ENCODE results near the gene TNRC6C.
"Not testable (repeated sequence)": the region's sequence is repeated elsewhere in the genome, so short reads cannot be mapped to it uniquely, and the experiment has no call there.

The TNRC6C gene

GRCh38 chr17:78064708-78065107, 106.2 kb downstream of the TNRC6C start:
- no peak for TF ChIP-seq CTCF (conservative IDR thresholded peaks at IDR 0.05)
- no peak overlapping the region for H3K27ac ChIP-seq

GRCh38 chr17:78066976-78067375, 108.5 kb downstream of the TNRC6C start:
- H3K27ac ChIP-seq = not testable (repeated sequence)

- TF ChIP-seq CTCF (conservative IDR thresholded peaks at IDR 0.05) = no peak
- H3K27ac ChIP-seq = no peak overlapping the region
These were observed 111.2 kb downstream of the TNRC6C start for GRCh38 chr17:78069695-78070094.

GRCh38 chr17:78072961-78073360, 114.5 kb downstream of the TNRC6C start:
- no peak for TF ChIP-seq CTCF (conservative IDR thresholded peaks at IDR 0.05)
- no peak overlapping the region for H3K27ac ChIP-seq

GRCh38 chr17:78075011-78075410, 116.5 kb downstream of the TNRC6C start:
- TF ChIP-seq CTCF (conservative IDR thresholded peaks at IDR 0.05) = no peak
- no peak overlapping the region for H3K27ac ChIP-seq

GRCh38 chr17:78075545-78075944, 117.0 kb downstream of the TNRC6C start:
- no peak for TF ChIP-seq CTCF (conservative IDR thresholded peaks at IDR 0.05)
- H3K27ac ChIP-seq = no peak overlapping the region

- no peak for TF ChIP-seq CTCF (conservative IDR thresholded peaks at IDR 0.05)
- H3K27ac ChIP-seq = no peak overlapping the region
These were observed 120.8 kb downstream of the TNRC6C start for GRCh38 chr17:78079253-78079652.

- no peak for TF ChIP-seq CTCF (conservative IDR thresholded peaks at IDR 0.05)
These were observed 123.0 kb downstream of the TNRC6C start for GRCh38 chr17:78081551-78081950.

GRCh38 chr17:78082355-78082872, 123.9 kb downstream of the TNRC6C start:
- not testable (repeated sequence) for H3K27ac ChIP-seq

More at GRCh38 chr17:78081551-78081950, 123.0 kb downstream of the TNRC6C start:
- H3K27ac ChIP-seq = no peak overlapping the region
